ENCODE results near the gene ZMIZ1.

DNA sequence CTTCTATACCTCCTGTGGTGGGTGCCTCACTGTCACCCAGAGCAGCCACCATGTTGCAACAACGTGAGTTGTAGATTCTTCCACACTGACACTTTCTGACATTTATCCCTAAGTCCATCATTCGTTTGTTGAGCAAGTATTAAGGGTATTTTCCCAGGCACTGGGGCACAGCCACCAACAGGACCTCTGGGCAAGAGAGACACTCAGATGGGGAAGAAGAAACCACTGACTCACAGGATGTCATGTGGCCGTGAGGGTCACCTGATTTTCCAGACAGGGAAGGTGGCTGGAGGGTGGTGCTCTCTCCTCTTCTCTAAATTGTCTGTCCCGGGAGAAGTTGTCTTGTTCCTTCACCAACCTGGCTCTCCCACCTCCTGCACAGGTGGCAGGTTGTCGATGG is 226.8 kb downstream of the ZMIZ1 start:
- TF ChIP-seq, protein P1, sequence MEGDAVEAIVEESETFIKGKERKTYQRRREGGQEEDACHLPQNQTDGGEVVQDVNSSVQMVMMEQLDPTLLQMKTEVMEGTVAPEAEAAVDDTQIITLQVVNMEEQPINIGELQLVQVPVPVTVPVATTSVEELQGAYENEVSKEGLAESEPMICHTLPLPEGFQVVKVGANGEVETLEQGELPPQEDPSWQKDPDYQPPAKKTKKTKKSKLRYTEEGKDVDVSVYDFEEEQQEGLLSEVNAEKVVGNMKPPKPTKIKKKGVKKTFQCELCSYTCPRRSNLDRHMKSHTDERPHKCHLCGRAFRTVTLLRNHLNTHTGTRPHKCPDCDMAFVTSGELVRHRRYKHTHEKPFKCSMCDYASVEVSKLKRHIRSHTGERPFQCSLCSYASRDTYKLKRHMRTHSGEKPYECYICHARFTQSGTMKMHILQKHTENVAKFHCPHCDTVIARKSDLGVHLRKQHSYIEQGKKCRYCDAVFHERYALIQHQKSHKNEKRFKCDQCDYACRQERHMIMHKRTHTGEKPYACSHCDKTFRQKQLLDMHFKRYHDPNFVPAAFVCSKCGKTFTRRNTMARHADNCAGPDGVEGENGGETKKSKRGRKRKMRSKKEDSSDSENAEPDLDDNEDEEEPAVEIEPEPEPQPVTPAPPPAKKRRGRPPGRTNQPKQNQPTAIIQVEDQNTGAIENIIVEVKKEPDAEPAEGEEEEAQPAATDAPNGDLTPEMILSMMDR (IDR thresholded peaks at IDR 0.05; ENCODE audit: poor library complexity, severe bottlenecking) = no peak
- TF ChIP-seq POLR2AphosphoS5 (IDR thresholded peaks at IDR 0.05) = no peak
